Osteoblast (primary cell): Measurements from ENCODE around the gene H2BK1. TPM values are rescaled to one million over a fixed set of nuclear protein-coding genes. Genes with fewer than 3 reads are reported as not detected.

Experiments
- DNase-seq: peaks from one replicate; pipeline ENCODE4 v3.0.0; 2011; ENCODE audit warnings: low spot score, mixed read lengths; ENCODE audit not compliant: insufficient read length; ENCODE audit errors: missing footprints
- H2AFZ ChIP-seq: 2 replicates; pipeline ENCODE4 v1.6.0; 2011; ENCODE audit warnings: mild to moderate bottlenecking, low read length
- H3K27ac ChIP-seq: 2 replicates; pipeline ENCODE4 v1.5.1; 2011; ENCODE audit warnings: mild to moderate bottlenecking, low read depth, low read length, moderate library complexity
- H3K27me3 ChIP-seq: 2 replicates; pipeline ENCODE4 v1.6.0; 2012; ENCODE audit warnings: mild to moderate bottlenecking, control low read depth, inconsistent platforms, low read length, moderate library complexity; ENCODE audit not compliant: insufficient read depth
- H3K36me3 ChIP-seq: 2 replicates; pipeline ENCODE4 v1.5.1; 2011; ENCODE audit warnings: mild to moderate bottlenecking, low read length, control low read depth, moderate library complexity; ENCODE audit not compliant: insufficient read depth
- H3K4me1 ChIP-seq: 2 replicates; pipeline ENCODE4 v1.5.1; 2011; ENCODE audit warnings: mild to moderate bottlenecking, low read length, control low read depth, moderate library complexity; ENCODE audit not compliant: insufficient read depth
- H3K4me2 ChIP-seq: 2 replicates; pipeline ENCODE4 v1.6.0; 2011; ENCODE audit warnings: mild to moderate bottlenecking, low read length; ENCODE audit not compliant: insufficient read depth
- H3K4me3 ChIP-seq: fragments of 200-600 bp; sonication (generic); 3 replicates; pipeline ENCODE4 v1.5.1; 2012; ENCODE audit warnings: mild to moderate bottlenecking, low read length, inconsistent platforms; ENCODE audit not compliant: insufficient read depth
- H3K79me2 ChIP-seq: 2 replicates; pipeline ENCODE4 v1.6.0; 2012; ENCODE audit warnings: mild to moderate bottlenecking, low read length, control low read depth, inconsistent platforms; ENCODE audit not compliant: insufficient read depth
- H3K9me3 ChIP-seq: 2 replicates; pipeline ENCODE4 v1.5.1; 2011; ENCODE audit warnings: low read depth, low read length, control low read depth
- H4K20me1 ChIP-seq: 2 replicates; pipeline ENCODE4 v1.6.0; 2012; ENCODE audit warnings: mild to moderate bottlenecking, low read length, control low read depth; ENCODE audit not compliant: insufficient read depth
- total RNA-seq: library from RNA; depleted of rRNA; stranded (reverse); fragments of >200 nt; gene quantifications from 2 replicates; pipeline ENCODE4 v1.2.3, GENCODE V29; 2012
- TF ChIP-seq, protein P1 (sequence below): IDR thresholded peaks from 2 replicates; pipeline ENCODE4 v1.5.1; 2011; ENCODE audit warnings: mild to moderate bottlenecking, low read depth, low read length, moderate library complexity; ENCODE audit errors: extremely low read depth

The H2BK1 gene
- total RNA-seq, 1 donor, result not detected

DNA sequence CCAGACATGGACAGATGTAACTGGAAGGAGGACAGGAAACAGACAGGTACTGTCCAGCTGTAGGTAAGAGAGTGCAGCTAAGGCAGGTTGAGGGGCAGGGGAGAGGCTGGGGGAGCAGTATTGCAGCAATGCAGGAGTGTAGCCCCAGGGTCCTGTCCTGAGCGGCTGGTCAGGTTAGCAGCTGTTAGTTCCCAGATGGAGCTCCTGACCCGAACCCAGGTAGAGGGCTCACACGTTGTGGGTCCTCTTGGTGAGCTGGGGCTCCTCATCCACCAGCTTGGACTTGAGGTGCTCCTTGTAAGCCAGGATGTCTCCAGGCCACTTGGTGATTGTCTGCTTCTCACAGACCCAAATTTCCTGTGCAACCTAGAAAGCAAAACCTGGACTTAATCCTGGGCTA, 3.5 kb upstream of the H2BK1 start:
- Histone ChIP-seq H3K4me3 (no peak overlapping the region), H3K36me3 (peaks cover 53% of the 10 kb centered on the region), H3K9me3 (no peaks in the 10 kb centered on the region), H3K79me2 (no peaks in the 10 kb centered on the region), H4K20me1 (peaks cover 3% of the 10 kb centered on the region), H3K27ac (no peak overlapping the region), H3K4me2 (no peak overlapping the region), H2AFZ (no peak overlapping the region), H3K4me1 (no peaks in the 10 kb centered on the region), H3K27me3 (no peaks in the 10 kb centered on the region)
- DNase-seq, result peak; percentile 27
- TF ChIP-seq, protein P1, sequence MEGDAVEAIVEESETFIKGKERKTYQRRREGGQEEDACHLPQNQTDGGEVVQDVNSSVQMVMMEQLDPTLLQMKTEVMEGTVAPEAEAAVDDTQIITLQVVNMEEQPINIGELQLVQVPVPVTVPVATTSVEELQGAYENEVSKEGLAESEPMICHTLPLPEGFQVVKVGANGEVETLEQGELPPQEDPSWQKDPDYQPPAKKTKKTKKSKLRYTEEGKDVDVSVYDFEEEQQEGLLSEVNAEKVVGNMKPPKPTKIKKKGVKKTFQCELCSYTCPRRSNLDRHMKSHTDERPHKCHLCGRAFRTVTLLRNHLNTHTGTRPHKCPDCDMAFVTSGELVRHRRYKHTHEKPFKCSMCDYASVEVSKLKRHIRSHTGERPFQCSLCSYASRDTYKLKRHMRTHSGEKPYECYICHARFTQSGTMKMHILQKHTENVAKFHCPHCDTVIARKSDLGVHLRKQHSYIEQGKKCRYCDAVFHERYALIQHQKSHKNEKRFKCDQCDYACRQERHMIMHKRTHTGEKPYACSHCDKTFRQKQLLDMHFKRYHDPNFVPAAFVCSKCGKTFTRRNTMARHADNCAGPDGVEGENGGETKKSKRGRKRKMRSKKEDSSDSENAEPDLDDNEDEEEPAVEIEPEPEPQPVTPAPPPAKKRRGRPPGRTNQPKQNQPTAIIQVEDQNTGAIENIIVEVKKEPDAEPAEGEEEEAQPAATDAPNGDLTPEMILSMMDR, result no peak

DNA sequence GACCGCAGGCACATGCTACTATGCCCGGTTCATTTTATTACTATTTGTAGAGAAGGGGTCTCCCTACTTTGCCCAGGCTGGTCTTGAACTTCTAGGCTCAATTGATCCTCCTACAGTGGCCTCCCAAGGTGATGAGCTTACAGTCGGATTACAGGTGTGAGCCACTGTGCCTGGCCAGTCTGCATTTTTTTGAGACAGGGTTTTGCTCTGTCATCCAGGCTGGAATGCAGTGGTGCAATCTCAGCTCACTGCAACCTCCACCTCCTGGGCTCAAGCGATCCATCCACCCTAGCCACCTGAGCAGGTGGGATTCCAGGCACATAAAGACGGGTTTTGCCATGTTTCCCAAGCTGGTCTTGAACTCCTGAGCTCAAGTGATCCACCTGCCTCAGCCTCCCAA, 2.3 kb upstream of the H2BK1 start:
- DNase-seq, result no peak
- H2AFZ ChIP-seq, result no peak overlapping the region
- no peaks in the 10 kb centered on the region for H3K9me3 ChIP-seq
- H3K27ac ChIP-seq, result no peak overlapping the region
- H3K4me3 ChIP-seq, result no peak overlapping the region
- H3K36me3 ChIP-seq, result peaks cover 41% of the 10 kb centered on the region
- H3K4me2 ChIP-seq, result no peak overlapping the region
- peaks cover 5% of the 10 kb centered on the region for H3K27me3 ChIP-seq
- peaks cover 3% of the 10 kb centered on the region for H4K20me1 ChIP-seq
- no peaks in the 10 kb centered on the region for H3K4me1 ChIP-seq
- TF ChIP-seq, protein P1, result no peak
- no peaks in the 10 kb centered on the region for H3K79me2 ChIP-seq

DNA sequence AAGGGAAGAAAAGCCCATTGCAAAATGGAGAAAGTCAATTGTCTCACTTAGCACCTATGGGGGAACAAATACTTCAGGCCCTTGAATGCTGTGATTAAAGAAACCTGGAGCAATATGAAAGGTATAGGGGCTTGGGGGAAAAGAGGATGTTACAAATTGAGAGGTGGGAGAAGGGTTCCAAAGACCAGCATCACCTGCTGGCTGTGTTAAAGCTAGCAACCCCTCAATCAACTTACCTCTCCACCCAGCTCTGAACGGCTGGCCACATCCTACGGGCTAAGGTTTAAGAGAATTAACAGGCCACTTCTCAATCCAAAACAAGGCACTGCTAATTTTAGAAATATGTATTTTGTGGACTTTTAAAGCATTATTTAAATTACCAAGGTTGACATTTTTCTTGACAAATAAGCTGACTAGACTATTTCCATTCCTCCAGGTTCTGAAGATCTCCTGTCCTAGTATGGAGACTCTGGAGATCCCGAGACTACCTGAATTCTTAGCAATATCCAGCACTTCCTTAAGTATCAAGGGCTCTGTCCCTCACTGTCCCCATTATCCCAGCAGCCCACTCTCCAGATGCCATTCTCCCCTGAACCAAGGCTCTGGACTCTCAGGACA, 976 bp upstream of the H2BK1 start:
- no peak overlapping the region for H3K27ac ChIP-seq
- no peak overlapping the region for H2AFZ ChIP-seq
- DNase-seq, result no peak
- H3K79me2 ChIP-seq, result no peaks in the 10 kb centered on the region
- peaks cover 28% of the 10 kb centered on the region for H3K36me3 ChIP-seq
- H3K4me1 ChIP-seq, result no peaks in the 10 kb centered on the region
- peaks cover 12% of the 10 kb centered on the region for H3K27me3 ChIP-seq
- TF ChIP-seq, protein P1, result no peak
- H3K9me3 ChIP-seq, result no peaks in the 10 kb centered on the region
- no peak overlapping the region for H3K4me3 ChIP-seq
- H4K20me1 ChIP-seq, result peaks cover 3% of the 10 kb centered on the region
- no peak overlapping the region for H3K4me2 ChIP-seq

DNA sequence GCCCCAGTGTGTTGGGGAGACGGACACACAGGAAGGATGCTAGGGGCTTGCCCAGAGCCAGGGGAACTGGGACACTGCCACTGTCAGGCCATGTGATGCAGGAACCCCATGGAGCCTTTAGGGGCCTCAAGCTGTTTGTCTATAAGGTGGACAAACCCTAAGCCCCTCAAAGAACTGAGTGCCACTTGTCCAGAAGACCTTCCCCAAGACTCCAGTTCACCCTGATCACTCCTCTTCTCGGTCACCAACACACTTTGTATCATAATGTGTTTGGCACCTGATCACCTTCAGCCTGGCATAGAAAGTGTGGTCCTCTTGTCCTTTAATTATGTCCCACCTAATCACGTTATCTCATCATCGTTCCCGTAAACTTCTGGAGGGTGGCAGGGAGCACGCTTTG, 700 bp downstream of the H2BK1 start:
- peaks cover 11% of the 10 kb centered on the region for H3K36me3 ChIP-seq
- peaks cover 27% of the 10 kb centered on the region for H3K27me3 ChIP-seq
- no peak overlapping the region for H2AFZ ChIP-seq
- TF ChIP-seq, protein P1, result no peak
- no peak overlapping the region for H3K4me3 ChIP-seq
- H4K20me1 ChIP-seq, result peaks cover 3% of the 10 kb centered on the region
- no peaks in the 10 kb centered on the region for H3K9me3 ChIP-seq
- no peaks in the 10 kb centered on the region for H3K4me1 ChIP-seq
- no peaks in the 10 kb centered on the region for H3K79me2 ChIP-seq
- no peak overlapping the region for H3K4me2 ChIP-seq
- peak; percentile 68 for DNase-seq
- no peak overlapping the region for H3K27ac ChIP-seq
